Aorta (tissue), 5 donors: ENCODE data around the gene INPP5D. TPM values are rescaled to one million over a fixed set of nuclear protein-coding genes. Genes with fewer than 3 reads are reported as not detected.
"Not testable (repeated sequence)": the region's sequence is repeated elsewhere in the genome, so short reads cannot be mapped to it uniquely, and the experiment has no call there.

Experiments
- ATAC-seq: fragments of 200-7000 bp; cut with Tn5 transposase; one replicate; pipeline ENCODE4 v1.9.1; 2022; ENCODE audit warnings: moderate library complexity; ENCODE audit not compliant: low FRiP score
- DNase-seq, 2 donors: peaks; one replicate each; pipeline ENCODE4 v3.0.0-alpha.2; 2020
- H3K27ac ChIP-seq, 2 donors: one replicate each; pipeline ENCODE4 v1.5.1; 2013; ENCODE audit warnings: low read length in 2 of 2, mild to moderate bottlenecking in 2 of 2, moderate library complexity in 2 of 2, control low read depth in 1 of 2, inconsistent platforms in 1 of 2, low read depth in 1 of 2
- H3K27me3 ChIP-seq, 2 donors: one replicate each; pipeline ENCODE4 v1.6.1; 2013; ENCODE audit warnings: control low read depth in 1 of 2, low read length in 1 of 2, mild to moderate bottlenecking in 1 of 2, moderate library complexity in 1 of 2; ENCODE audit not compliant: insufficient read depth in 2 of 2, control insufficient read depth in 1 of 2
- H3K36me3 ChIP-seq, 2 donors: one replicate each; pipeline ENCODE4 v1.6.1; 2013; ENCODE audit warnings: control low read depth in 1 of 2, low read length in 1 of 2, mild to moderate bottlenecking in 1 of 2; ENCODE audit not compliant: insufficient read depth in 2 of 2, control insufficient read depth in 1 of 2
- H3K4me1 ChIP-seq, 2 donors: one replicate each; pipeline ENCODE4 v1.6.1; 2013; ENCODE audit warnings: low read length in 2 of 2, control low read depth in 1 of 2, mild to moderate bottlenecking in 1 of 2, moderate library complexity in 1 of 2; ENCODE audit not compliant: insufficient read depth in 2 of 2, control insufficient read depth in 1 of 2
- H3K4me3 ChIP-seq, 2 donors: one replicate each; pipeline ENCODE4 v1.5.1; 2013; ENCODE audit warnings: low read length in 2 of 2, control low read depth in 1 of 2, mild to moderate bottlenecking in 1 of 2
- H3K9me3 ChIP-seq: one replicate; pipeline ENCODE4 v1.6.1; 2013; ENCODE audit warnings: mild to moderate bottlenecking, low read length; ENCODE audit not compliant: control insufficient read depth
- WGBS, 2 donors: extraction: QIAGEN DNeasy Blood & Tissue Kit; methylation state at CpG; one replicate each; pipeline ENCODE4 v1.1.7; 2013; 5-methylcytosine and 5-hydroxymethylcytosine counted together
- intact Hi-C, 2 donors: fragments of 100-400 bp; cut with DNase I; formaldehyde crosslinking; loops; one replicate each; pipeline versions ENCODE4 v1.14.2 to v1.15.0; 2022
- polyA plus RNA-seq, 2 donors: library from polyadenylated mRNA; stranded (reverse); fragments of 200-250 nt; gene quantifications; one replicate each; pipeline ENCODE4 v1.2.3, GENCODE V29; 2013
- total RNA-seq, 2 donors: library from RNA; stranded (reverse); fragmentation: NEBNext Ultra II Directional; extraction: Animal tissue kit (Norgen Biotek cat#: 25700); gene quantifications; one replicate each; pipeline ENCODE4 v1.2.1, GENCODE V29; 2021
- donor health status: healthy with polysubstance abuse.
- donor health status: Bipolar disorder and iron deficiency.
- donor health status: DM: no; HTN: no; CAD: no.
- donor health status: DM: no; HTN: no; CAD: no.
- donor health status: DM: yes; HTN: yes; CAD: no.

INPP5D gene
- total and polyA plus RNA-seq, 4 donors: 0.95 to 51.2 (median 17.2) TPM

DNA sequence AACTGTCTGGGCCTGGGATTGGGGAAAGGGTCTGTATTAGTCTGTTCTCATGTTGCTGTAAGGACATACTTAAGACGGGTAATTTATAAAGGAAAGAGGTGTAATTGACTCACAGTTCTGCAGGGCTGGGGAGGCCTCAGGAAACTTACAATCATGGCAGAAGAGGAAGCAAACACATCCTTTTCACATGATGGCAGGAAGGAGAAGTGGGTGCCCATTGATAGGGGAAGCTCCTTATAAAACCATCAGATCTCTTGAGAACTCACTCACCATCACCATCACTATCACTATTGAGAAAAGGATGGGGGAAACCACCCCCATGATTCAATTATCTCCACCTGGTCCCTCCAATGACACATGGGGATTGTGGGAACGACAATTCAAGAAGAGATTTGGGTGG lies 130.9 kb downstream of the INPP5D start:
- DNase-seq, intact Hi-C loops, ATAC-seq, H3K27me3 ChIP-seq, H3K4me1 ChIP-seq, H3K27ac ChIP-seq, H3K4me3 ChIP-seq, H3K9me3 ChIP-seq, H3K36me3 ChIP-seq: not testable (repeated sequence)
- 91 to 93% methylated on average over 2 of the region's 2 CpGs for WGBS, 2 donors

DNA sequence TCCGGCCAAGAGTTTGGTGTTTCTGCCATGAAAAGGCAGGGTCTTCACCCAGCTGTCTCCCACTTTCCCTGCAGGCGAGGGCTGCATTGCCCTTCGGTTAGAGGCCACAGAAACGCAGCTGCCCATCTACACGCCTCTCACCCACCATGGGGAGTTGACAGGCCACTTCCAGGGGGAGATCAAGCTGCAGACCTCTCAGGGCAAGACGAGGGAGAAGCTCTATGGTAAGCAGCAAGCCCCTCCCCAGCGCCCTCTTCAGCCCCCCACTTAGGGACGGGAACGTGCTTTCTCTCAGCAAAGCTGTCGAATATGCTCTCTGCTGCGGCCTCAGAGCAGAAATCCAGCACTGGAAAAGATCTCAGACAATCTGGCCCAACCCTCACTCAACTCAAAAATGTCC lies 133.6 kb downstream of the INPP5D start:
- DNase-seq (no peak), ATAC-seq (no peak)
- H3K36me3 ChIP-seq: no peaks in the 10 kb centered on the region
- intact Hi-C loops: no loop called here
- no peak overlapping the region for H3K4me3 ChIP-seq
- 70 to 74% methylated on average over 11 of the region's 11 CpGs for WGBS, 2 donors
- no peaks in the 10 kb centered on the region for H3K9me3 ChIP-seq
- H3K4me1 ChIP-seq: no peaks in the 10 kb centered on the region
- H3K27me3 ChIP-seq: no peaks in the 10 kb centered on the region
- no peak overlapping the region for H3K27ac ChIP-seq

DNA sequence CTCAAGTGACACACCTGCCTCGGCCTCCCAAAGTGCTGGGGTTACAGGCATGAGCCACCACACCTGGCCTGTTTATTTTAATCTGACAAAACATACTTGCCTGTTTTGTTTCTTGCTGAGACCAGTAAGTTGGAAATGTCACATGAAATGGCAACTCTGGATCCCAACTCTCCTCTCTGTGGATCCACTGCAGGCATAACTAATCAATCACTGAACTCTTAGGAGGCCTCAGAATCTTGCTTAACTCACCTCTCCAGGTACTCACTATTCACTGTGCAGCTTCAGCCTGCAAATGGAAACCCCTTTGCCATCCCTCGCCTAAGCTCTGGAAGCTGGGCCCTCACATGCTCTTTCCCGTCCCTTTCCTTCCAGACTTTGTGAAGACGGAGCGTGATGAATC lies 134.9 kb downstream of the INPP5D start:
- Histone ChIP-seq H3K4me3 (no peak overlapping the region), H3K36me3 (no peaks in the 10 kb centered on the region), H3K27me3 (no peaks in the 10 kb centered on the region), H3K4me1 (no peaks in the 10 kb centered on the region), H3K9me3 (no peaks in the 10 kb centered on the region), H3K27ac (no peak overlapping the region)
- no peak for DNase-seq
- no peak for ATAC-seq
- 98 to 99% methylated on average over 5 of the region's 5 CpGs for WGBS, 2 donors
- intact Hi-C loops: no loop called here

DNA sequence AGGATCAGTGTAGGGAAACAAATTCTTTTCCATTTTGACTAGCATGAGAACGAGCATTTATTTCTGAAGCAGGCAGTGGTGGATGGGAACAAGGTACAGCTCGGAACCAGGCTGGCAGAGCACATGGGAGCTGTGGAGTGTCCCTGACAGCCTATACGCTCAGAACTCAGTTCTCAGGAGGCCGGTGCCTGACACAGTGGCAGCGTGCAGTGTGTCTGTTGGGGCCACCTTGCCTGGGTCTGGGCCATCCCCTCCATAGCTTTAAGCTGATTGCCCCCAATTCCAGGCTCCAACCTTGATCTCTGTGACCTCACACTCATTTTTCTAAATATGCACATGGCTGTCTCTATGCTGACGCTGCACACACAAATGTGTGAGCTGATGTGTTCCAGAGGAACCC lies 136.9 kb downstream of the INPP5D start:
- no peak overlapping the region for H3K27ac ChIP-seq
- ATAC-seq (peak; percentile 33), DNase-seq (no peak)
- no peak overlapping the region for H3K4me3 ChIP-seq
- H3K9me3 ChIP-seq: no peaks in the 10 kb centered on the region
- intact Hi-C loops: no loop called here
- no peaks in the 10 kb centered on the region for H3K36me3 ChIP-seq
- no peaks in the 10 kb centered on the region for H3K4me1 ChIP-seq
- no peaks in the 10 kb centered on the region for H3K27me3 ChIP-seq
- WGBS, 2 donors: 87 to 88% methylated on average over 6 of the region's 6 CpGs

DNA sequence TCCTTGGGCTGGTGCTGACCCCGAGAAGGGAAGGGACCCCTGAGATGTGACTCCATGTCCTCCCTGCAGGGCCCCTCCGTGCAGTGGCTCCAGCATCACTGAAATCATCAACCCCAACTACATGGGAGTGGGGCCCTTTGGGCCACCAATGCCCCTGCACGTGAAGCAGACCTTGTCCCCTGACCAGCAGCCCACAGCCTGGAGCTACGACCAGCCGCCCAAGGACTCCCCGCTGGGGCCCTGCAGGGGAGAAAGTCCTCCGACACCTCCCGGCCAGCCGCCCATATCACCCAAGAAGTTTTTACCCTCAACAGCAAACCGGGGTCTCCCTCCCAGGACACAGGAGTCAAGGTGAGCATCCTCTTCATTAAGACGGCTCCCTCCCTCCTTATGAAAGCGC lies 137.9 kb downstream of the INPP5D start:
- Histone ChIP-seq H3K27ac (no peak overlapping the region), H3K36me3 (no peaks in the 10 kb centered on the region), H3K9me3 (peaks cover 2% of the 10 kb centered on the region), H3K27me3 (no peaks in the 10 kb centered on the region), H3K4me3 (no peak overlapping the region), H3K4me1 (no peaks in the 10 kb centered on the region)
- no peak for ATAC-seq
- DNase-seq: no peak
- WGBS, 2 donors: 86 to 88% methylated on average over 11 to 12 of the region's 12 CpGs
- intact Hi-C loops: no loop called here

GRCh38 chr2:233199870-233200269 lies 139.7 kb downstream of the INPP5D start:
- Histone ChIP-seq H3K9me3 (peaks cover 3% of the 10 kb centered on the region), H3K4me1 (no peaks in the 10 kb centered on the region), H3K27me3 (no peaks in the 10 kb centered on the region), H3K4me3 (no peak overlapping the region), H3K27ac (no peak overlapping the region), H3K36me3 (no peaks in the 10 kb centered on the region)
- intact Hi-C loops: no loop called here
- ATAC-seq (no peak), DNase-seq (no peak)
- 87 to 88% methylated on average over 10 of the region's 10 CpGs for WGBS, 2 donors

GRCh38 chr2:233200790-233201189 lies 140.6 kb downstream of the INPP5D start:
- H3K36me3 ChIP-seq, H3K27ac ChIP-seq, DNase-seq, H3K27me3 ChIP-seq, H3K4me1 ChIP-seq, H3K9me3 ChIP-seq, intact Hi-C loops, ATAC-seq, H3K4me3 ChIP-seq: not testable (repeated sequence)
- WGBS, 2 donors: 95 to 98% methylated on average over 5 of the region's 5 CpGs

DNA sequence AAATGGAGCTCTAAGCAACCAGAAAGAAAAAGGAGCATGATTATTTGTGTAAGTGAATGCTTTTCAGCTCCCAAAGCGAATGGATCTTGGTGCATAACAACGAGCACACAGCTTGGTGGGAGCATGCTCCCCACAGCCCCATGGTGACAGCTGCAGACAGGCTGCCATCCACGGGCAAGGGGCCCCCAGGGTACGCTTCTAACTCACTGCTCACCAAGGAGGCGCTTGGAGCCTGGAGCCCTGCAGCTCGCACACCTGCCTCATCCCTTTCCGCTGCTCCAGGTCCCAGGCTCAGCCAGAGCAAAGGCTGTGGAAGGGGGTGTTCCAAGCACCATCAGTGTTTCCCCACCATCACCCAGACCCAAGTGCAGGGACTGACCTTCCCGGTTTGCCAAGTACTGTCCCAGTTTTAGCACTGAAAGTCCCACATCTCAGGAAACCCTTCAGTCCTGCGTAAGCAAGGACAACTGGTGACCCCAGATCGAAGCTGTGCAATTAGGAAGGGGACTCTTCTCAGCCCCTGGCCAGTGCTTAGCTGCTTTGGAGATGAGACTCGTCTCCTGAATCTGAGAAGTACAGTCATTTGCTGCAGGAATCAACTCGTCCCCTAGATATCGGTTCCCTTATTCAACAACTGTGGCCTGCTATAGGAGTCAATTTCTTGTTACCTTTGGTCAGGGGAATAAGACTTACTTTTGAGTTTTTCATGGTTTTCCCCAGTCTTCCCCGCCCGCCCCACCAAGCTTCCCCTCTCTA lies 141.3 kb downstream of the INPP5D start:
- ATAC-seq (no peak), DNase-seq (no peak)
- WGBS, 2 donors: 81 to 84% methylated on average over 15 of the region's 15 CpGs
- intact Hi-C loops: no loop called here
- Histone ChIP-seq H3K9me3 (peaks cover 3% of the 10 kb centered on the region), H3K4me3 (no peak overlapping the region), H3K27ac (no peak overlapping the region), H3K27me3 (no peaks in the 10 kb centered on the region), H3K36me3 (no peaks in the 10 kb centered on the region), H3K4me1 (no peaks in the 10 kb centered on the region)

- ATAC-seq: no peak
- WGBS, 2 donors: 75 to 77% methylated on average over 5 of the region's 5 CpGs
- Histone ChIP-seq H3K4me1 (no peaks in the 10 kb centered on the region), H3K27me3 (no peaks in the 10 kb centered on the region), H3K9me3 (peaks cover 3% of the 10 kb centered on the region), H3K4me3 (no peak overlapping the region), H3K36me3 (no peaks in the 10 kb centered on the region), H3K27ac (no peak overlapping the region)
- no peak for DNase-seq
- intact Hi-C loops: no loop called here
These were observed 142.4 kb downstream of the INPP5D start for GRCh38 chr2:233202531-233202944.
